ENCODE data around the gene DEPDC1B.

- TF ChIP-seq POLR2A (IDR thresholded peaks at IDR 0.05) = no peak
- no peak for TF ChIP-seq CTCF (IDR thresholded peaks at IDR 0.05)
These were observed 27.2 kb upstream of the DEPDC1B start for GRCh38 chr5:60727033-60727679.

All from uterus (tissue), 2 donors.